ENCODE data around the gene PLEKHA4.

- no peak for TF ChIP-seq CTCF (optimal IDR thresholded peaks at IDR 0.05 in 1 of 3, IDR thresholded peaks at IDR 0.05 in 1 of 3, conservative IDR thresholded peaks at IDR 0.05 in 1 of 3; ENCODE audit: extremely low read depth in 1 of 3, insufficient read depth in 2 of 3, low read length in 3 of 3)
- TF ChIP-seq EZH2 (IDR thresholded peaks at IDR 0.05; ENCODE audit: low read length): no peak
Observed at GRCh38 chr19:48895226-48895625, 26.8 kb upstream of the PLEKHA4 start.
